Psoas muscle (tissue), 8 donors: ENCODE results near the gene NMNAT1. TPM values are rescaled to one million over a fixed set of nuclear protein-coding genes. Genes with fewer than 3 reads are reported as not detected.
"Not testable (repeated sequence)": the region's sequence is repeated elsewhere in the genome, so short reads cannot be mapped to it uniquely, and the experiment has no call there.

Experiments used
- ATAC-seq, 4 donors: fragments of 200-7000 bp; cut with Tn5 transposase; one replicate each; pipeline ENCODE4 v1.9.1; 2020; ENCODE audit warnings: moderate library complexity in 3 of 4, mild to moderate bottlenecking in 2 of 4
- DNase-seq, 2 donors: peaks; one replicate each; pipeline ENCODE4 v3.0.0-alpha.2; 2020
- H3K27ac ChIP-seq: fragments of 200-600 bp; one replicate; pipeline ENCODE4 v1.8.0; 2022
- H3K27me3 ChIP-seq, 3 donors: fragments of 200-600 bp in 1 of 3; one replicate each; pipeline versions ENCODE4 v1.6.1 to v1.8.0; 2013 to 2022; ENCODE audit warnings: low read length in 2 of 3, mild to moderate bottlenecking in 2 of 3, moderate library complexity in 1 of 3; ENCODE audit not compliant: insufficient read depth in 3 of 3
- H3K36me3 ChIP-seq, 2 donors: fragments of 200-600 bp in 1 of 2; one replicate each; pipeline versions ENCODE4 v1.6.1 to v1.8.0; 2013 to 2022; ENCODE audit warnings: low read depth in 1 of 2, mild to moderate bottlenecking in 1 of 2, moderate library complexity in 1 of 2; ENCODE audit not compliant: insufficient read depth in 1 of 2
- H3K4me1 ChIP-seq: fragments of 200-600 bp; one replicate; pipeline ENCODE4 v1.8.0; 2022
- H3K4me3 ChIP-seq: fragments of 200-600 bp; one replicate; pipeline ENCODE4 v1.8.0; 2022; ENCODE audit warnings: mild to moderate bottlenecking
- H3K9me3 ChIP-seq: fragments of 200-600 bp; one replicate; pipeline ENCODE4 v1.8.0; 2022
- WGBS, 3 donors: extraction: QIAGEN DNeasy Blood & Tissue Kit; methylation state at CpG; one replicate each; pipeline versions ENCODE4 v1.1.6 to v1.1.7; 2013; 5-methylcytosine and 5-hydroxymethylcytosine counted together
- intact Hi-C, 2 donors: fragments of 100-400 bp; cut with DNase I; formaldehyde crosslinking; loops; one replicate each; pipeline versions ENCODE4 v1.11.0 to v1.14.2; 2022
- polyA plus RNA-seq, 3 donors: library from polyadenylated mRNA; stranded (reverse); fragments of 200-250 nt; gene quantifications; one replicate each; pipeline ENCODE4 v1.2.3, GENCODE V29; 2013
- total RNA-seq, 4 donors: library from RNA; stranded (reverse); fragmentation: NEBNext Ultra II Directional in 2 of 4; extraction: Animal tissue kit (Norgen Biotek cat#: 25700) in 2 of 4; gene quantifications; one replicate each; pipeline versions ENCODE4 v1.2.1 to v1.2.4, GENCODE V29; 2021 to 2023
- TF ChIP-seq, protein P1 (sequence below): fragments of 200-600 bp; IDR thresholded peaks from one replicate; pipeline ENCODE4 v1.8.0; 2022; ENCODE audit warnings: antibody characterized with exemption
- donor health status: healthy with polysubstance abuse.
- donor health status: DM: no; HTN: no; CAD: no; lungs with moderate emphysema.
- donor health status: Bipolar disorder and iron deficiency.
- donor health status: healthy.
- donor health status: DM: yes; HTN: yes; CAD: no.
- donor health status: DM: no; HTN: no; CAD: no.
- donor health status: DM: no; HTN: no; CAD: no.
- donor health status: DM: yes; HTN: yes; CAD: no.

NMNAT1 gene
- total and polyA plus RNA-seq, 7 donors: 6.9 to 18.2 (median 13.0) TPM

DNA sequence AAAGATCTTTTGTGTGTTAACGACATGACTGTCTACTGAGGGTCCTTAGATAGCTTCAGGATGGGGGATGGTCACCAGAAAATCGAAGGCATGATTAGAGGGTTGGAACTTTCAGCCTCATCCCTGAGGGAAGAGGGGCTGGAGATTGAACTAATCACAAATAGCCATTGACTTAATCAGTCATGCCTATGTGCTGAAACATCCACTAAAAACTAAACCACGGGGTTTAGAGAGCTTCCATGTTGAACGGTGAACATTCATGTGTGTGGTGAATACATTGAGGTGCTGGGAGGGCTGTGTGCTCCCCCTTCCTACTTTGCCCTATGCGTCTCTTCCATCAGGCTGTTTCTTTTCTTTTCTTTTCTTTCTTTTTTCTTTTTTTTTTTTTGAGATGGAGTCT, 70.7 kb downstream of the NMNAT1 start:
- no peaks in the 10 kb centered on the region for H3K4me1 ChIP-seq
- 79 to 88% (median 80%) methylated on average over 5 of the region's 5 CpGs for WGBS, 3 donors
- TF ChIP-seq, protein P1, sequence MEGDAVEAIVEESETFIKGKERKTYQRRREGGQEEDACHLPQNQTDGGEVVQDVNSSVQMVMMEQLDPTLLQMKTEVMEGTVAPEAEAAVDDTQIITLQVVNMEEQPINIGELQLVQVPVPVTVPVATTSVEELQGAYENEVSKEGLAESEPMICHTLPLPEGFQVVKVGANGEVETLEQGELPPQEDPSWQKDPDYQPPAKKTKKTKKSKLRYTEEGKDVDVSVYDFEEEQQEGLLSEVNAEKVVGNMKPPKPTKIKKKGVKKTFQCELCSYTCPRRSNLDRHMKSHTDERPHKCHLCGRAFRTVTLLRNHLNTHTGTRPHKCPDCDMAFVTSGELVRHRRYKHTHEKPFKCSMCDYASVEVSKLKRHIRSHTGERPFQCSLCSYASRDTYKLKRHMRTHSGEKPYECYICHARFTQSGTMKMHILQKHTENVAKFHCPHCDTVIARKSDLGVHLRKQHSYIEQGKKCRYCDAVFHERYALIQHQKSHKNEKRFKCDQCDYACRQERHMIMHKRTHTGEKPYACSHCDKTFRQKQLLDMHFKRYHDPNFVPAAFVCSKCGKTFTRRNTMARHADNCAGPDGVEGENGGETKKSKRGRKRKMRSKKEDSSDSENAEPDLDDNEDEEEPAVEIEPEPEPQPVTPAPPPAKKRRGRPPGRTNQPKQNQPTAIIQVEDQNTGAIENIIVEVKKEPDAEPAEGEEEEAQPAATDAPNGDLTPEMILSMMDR: no peak
- no peak for DNase-seq
- H3K4me3 ChIP-seq: no peak overlapping the region
- no peaks in the 10 kb centered on the region for H3K9me3 ChIP-seq
- no peaks in the 10 kb centered on the region for H3K27me3 ChIP-seq
- no peak for ATAC-seq
- no peaks in the 10 kb centered on the region for H3K36me3 ChIP-seq
- no peak overlapping the region for H3K27ac ChIP-seq
- intact Hi-C loops: no loop called here

DNA sequence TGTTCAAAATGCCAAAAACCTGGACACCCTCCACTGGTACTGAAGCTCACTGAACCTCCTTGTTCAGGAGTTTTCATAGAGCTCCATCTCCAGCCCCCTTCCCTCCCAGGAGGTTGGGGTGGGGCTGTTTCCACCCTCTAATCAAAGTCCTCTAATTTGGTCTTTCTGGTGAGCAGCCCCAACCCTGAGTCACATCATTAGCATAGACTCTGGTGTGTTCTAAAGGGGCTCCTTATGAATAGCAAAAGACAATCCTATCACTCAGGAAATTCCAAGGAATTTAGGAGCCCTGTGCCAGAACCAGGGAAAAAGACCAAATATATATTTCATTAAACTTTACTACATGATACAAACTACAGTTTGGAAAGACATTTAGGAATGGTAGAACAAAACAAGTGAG, 76.3 kb downstream of the NMNAT1 start:
- Histone ChIP-seq H3K36me3 (no peaks in the 10 kb centered on the region), H3K9me3 (no peaks in the 10 kb centered on the region), H3K4me1 (no peaks in the 10 kb centered on the region), H3K4me3 (no peak overlapping the region), H3K27ac (no peak overlapping the region), H3K27me3 (no peaks in the 10 kb centered on the region)
- intact Hi-C loops: no loop called here
- TF ChIP-seq, protein P1: no peak
- no peak for ATAC-seq
- no peak for DNase-seq

DNA sequence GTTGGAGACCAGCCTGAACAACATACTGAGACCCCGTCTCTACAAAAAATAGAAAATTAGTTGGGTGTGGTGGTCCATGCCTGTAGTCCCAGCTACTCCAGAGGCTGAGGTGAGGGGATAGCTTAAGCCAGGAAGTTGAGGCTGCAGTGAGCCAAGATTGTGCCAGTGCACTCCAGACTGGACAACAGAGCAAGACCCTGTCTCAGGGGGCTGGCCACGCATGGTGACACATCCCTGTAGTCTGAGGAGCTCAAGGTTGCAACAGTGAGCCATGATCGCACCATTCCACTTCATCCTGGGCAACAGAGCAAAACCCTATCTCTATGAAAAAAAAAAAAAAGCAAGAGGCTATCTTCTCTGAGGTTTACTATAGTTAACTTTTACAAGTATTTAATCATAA, 76.8 kb downstream of the NMNAT1 start:
- Histone ChIP-seq H3K27me3 (no peaks in the 10 kb centered on the region), H3K36me3 (no peaks in the 10 kb centered on the region), H3K4me1 (no peaks in the 10 kb centered on the region), H3K9me3 (no peaks in the 10 kb centered on the region), H3K4me3 (no peak overlapping the region), H3K27ac (no peak overlapping the region)
- ATAC-seq (no peak), DNase-seq (no peak)
- WGBS, 3 donors: 74 to 88% (median 79%) methylated on average over 3 of the region's 3 CpGs
- TF ChIP-seq, protein P1: no peak
- intact Hi-C loops: no loop called here

DNA sequence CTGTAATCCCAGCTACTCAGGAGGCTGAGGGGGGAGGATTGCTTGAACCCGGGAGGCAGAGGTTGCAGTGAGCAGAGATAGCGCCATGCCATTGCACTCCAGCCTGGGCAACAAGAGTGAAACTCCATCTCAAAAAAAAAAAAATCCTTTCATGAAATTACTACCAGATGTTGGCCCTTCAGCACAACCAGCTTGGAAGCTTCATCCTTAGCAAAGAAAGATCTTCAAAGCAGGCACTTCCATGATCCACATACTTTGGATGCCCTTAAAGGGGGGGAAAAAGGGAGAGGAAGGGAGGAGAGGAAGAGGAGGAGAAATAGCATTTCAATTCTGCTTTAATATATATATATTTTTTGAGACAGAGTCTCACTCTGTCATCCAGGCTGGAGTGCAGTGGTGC, 77.4 kb downstream of the NMNAT1 start:
- DNase-seq, H3K36me3 ChIP-seq, H3K27me3 ChIP-seq, H3K27ac ChIP-seq, H3K4me1 ChIP-seq, H3K4me3 ChIP-seq, H3K9me3 ChIP-seq, intact Hi-C loops, ATAC-seq: not testable (repeated sequence)
- WGBS, 3 donors: 31 to 46% (median 41%) methylated on average over 2 of the region's 2 CpGs

DNA sequence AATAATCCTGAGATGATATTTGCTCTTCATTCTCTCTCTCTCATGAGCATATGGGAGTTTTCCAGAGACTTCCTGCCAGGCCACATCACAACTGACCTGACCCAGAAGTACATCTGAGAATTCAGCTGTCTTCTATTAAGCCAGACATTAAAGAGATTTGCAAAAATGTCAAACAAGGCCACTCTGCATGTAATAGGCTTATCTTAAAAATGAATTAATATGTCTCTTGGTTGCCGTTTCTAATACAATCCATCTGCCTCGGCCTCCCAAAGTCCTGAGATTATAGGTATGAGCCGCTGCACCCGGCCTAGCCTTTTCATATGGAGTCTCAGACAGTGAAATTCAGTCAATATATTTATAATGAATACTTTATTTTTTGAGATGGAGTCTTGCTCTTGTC, 78.7 kb downstream of the NMNAT1 start:
- intact Hi-C loops, DNase-seq, H3K4me1 ChIP-seq, H3K27ac ChIP-seq, H3K4me3 ChIP-seq, H3K27me3 ChIP-seq, H3K36me3 ChIP-seq, H3K9me3 ChIP-seq, ATAC-seq: not testable (repeated sequence)
- WGBS, 3 donors: 73 to 78% (median 74%) methylated on average over 4 of the region's 4 CpGs

DNA sequence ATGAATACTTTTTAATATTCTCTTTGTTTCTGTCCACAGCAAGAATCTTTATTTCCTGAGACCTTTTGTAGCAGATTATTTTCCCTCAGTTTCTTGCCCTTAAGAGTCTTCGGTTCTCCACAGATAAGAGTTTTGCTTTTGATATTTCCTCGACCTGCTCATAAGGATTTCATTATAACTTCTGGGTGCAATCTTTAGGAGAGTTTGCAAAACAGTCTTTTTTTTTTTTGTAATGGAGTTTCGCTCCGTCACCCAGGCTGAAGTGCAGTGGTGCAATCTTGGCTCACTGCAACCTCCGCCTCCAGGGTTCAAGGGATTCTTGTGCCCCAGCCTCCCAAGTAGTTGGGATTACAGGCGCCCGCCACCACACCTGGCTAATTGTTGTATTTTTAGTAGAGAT, 79.4 kb downstream of the NMNAT1 start:
- no peak overlapping the region for H3K27ac ChIP-seq
- H3K4me1 ChIP-seq: no peaks in the 10 kb centered on the region
- TF ChIP-seq, protein P1: no peak
- DNase-seq: no peak
- no peaks in the 10 kb centered on the region for H3K9me3 ChIP-seq
- no peak overlapping the region for H3K4me3 ChIP-seq
- ATAC-seq: no peak
- intact Hi-C loops: no loop called here
- no peaks in the 10 kb centered on the region for H3K36me3 ChIP-seq
- 89 to 92% (median 92%) methylated on average over 7 of the region's 7 CpGs for WGBS, 3 donors
- no peaks in the 10 kb centered on the region for H3K27me3 ChIP-seq
